ENCODE data around the gene IL4R.
"Not testable (repeated sequence)": the region's sequence is repeated elsewhere in the genome, so short reads cannot be mapped to it uniquely, and the experiment has no call there.

Gene IL4R

DNA sequence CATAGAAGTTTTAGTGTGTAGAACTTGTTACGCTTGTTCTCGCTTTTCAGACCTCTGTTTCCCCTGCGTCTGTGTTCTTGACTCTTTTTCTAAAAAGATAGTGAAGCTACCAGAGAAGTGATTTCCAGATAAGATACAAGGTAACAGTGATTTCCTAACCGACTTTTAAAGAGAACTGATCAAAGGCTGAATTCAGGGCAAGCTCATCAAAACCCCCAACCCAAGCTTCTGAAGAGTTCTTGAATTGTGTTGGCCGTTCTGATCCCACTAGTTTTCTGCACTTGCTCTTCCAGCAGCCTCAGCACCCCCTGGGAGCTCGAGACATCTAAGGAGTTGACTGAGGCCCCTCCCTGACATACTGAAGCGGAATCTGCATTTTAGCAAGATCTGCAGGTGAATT is 32.5 kb upstream of the IL4R start:
- Histone ChIP-seq H3K9ac (ENCODE audit: low read depth, low read length) (no peak overlapping the region), H3K9me3 (ENCODE audit: control insufficient read depth, insufficient read depth, low read length) (no peaks in the 10 kb centered on the region), H3K36me3 (ENCODE audit: insufficient read depth, low read length) (no peaks in the 10 kb centered on the region), H3K4me1 (ENCODE audit: insufficient read depth, low read length) (peaks cover 8% of the 10 kb centered on the region; the same call in 1 of the 2 replicates)

DNA sequence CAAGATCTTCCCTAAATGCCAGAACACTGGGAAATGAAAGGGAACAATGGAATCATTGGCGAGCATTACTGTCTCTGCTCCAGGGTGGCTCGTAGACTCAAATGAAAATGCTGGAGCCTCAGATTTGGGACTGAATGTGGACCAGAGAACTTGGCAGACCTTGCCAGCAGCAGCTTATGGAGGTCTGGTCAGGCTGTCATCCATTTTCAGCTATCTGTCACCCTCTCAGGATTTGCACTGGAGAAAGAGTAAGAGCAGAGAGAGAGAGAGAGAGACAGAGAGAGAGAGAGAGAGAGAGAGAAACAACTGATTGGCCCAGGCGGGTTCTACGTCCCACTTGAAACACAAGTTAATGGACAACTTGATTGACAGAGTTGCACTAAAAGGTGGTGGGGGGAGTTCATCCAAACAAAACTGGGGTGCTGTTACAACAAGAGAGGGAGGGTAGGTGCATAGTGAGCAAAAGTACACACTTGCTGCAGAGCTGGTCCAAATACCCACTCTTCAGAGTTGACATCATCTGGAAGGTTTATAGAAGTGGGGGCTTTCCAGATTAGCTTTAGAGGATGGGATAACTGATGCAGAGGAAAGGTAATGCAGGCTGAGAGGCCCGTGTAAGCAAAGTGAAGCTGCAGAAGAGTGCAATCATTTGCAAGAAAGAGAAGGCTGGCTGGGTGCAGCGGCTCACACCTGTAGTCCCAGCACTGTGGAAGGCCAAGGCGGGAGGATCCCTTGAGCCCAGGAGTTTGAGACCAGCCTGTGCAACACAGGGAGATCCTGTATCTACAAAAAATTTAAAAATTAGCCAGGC is 28.7 kb upstream of the IL4R start:
- Histone ChIP-seq H3K4me1 (ENCODE audit: insufficient read depth, low read length) (peaks cover 9% of the 10 kb centered on the region; the same call in 1 of the 2 replicates), H3K9ac (ENCODE audit: low read depth, low read length) (no peak overlapping the region), H3K36me3 (ENCODE audit: insufficient read depth, low read length) (no peaks in the 10 kb centered on the region), H3K9me3 (ENCODE audit: control insufficient read depth, insufficient read depth, low read length) (no peaks in the 10 kb centered on the region)

DNA sequence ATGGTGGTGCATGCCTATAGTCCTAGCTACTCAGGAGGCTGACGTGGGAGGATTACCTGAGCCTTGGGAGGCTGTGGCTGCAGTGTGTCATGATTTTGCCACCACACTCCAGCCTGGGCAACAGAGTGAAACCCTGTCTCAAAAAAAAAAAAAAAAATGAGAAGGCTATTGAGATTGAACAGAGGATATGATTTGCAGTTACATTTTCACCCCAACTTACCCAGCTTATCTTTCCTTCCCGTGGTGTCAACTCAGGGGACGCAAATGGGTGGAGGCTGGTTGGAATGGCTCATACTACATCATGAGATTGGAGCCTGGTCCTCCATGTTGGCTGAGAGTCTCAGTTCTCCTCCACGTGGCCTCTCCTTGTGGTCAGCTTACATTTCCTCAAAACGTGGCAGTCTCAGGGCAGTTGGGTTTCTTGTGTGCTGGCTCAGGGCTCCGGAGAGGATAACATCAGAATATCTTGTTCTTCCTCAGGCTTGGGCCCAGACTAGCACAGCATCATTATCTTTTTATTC is 28.0 kb upstream of the IL4R start:
- no peaks in the 10 kb centered on the region for H3K9me3 ChIP-seq (ENCODE audit: control insufficient read depth, insufficient read depth, low read length)
- H3K4me1 ChIP-seq (ENCODE audit: insufficient read depth, low read length) = peaks cover 9% of the 10 kb centered on the region; the same call in 1 of the 2 replicates
- no peak overlapping the region for H3K9ac ChIP-seq (ENCODE audit: low read depth, low read length)
- no peaks in the 10 kb centered on the region for H3K36me3 ChIP-seq (ENCODE audit: insufficient read depth, low read length)

DNA sequence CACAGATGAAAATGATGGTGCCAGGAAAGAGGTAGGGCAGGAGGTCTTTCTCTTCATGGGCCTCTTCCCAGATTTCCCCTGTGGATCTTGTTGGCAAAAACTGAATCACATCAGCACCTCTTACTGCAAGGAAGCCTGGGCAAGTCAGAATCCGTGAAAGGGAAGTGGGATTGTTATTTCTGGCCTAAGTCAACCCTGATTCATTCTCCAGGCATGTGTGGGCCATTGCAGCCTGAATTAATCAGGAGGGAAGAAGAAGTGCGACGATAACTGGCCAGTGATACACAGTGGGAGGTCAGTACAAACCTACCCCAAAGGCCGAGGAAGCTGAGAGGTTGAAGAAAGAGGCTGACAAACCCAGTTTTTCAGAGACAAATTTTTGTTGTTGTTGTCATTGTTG is 27.3 kb upstream of the IL4R start:
- Histone ChIP-seq H3K36me3 (ENCODE audit: insufficient read depth, low read length) (no peaks in the 10 kb centered on the region), H3K9ac (ENCODE audit: low read depth, low read length) (no peak overlapping the region), H3K9me3 (ENCODE audit: control insufficient read depth, insufficient read depth, low read length) (no peaks in the 10 kb centered on the region), H3K4me1 (ENCODE audit: insufficient read depth, low read length) (peaks cover 5% of the 10 kb centered on the region; the same call in 1 of the 2 replicates)

DNA sequence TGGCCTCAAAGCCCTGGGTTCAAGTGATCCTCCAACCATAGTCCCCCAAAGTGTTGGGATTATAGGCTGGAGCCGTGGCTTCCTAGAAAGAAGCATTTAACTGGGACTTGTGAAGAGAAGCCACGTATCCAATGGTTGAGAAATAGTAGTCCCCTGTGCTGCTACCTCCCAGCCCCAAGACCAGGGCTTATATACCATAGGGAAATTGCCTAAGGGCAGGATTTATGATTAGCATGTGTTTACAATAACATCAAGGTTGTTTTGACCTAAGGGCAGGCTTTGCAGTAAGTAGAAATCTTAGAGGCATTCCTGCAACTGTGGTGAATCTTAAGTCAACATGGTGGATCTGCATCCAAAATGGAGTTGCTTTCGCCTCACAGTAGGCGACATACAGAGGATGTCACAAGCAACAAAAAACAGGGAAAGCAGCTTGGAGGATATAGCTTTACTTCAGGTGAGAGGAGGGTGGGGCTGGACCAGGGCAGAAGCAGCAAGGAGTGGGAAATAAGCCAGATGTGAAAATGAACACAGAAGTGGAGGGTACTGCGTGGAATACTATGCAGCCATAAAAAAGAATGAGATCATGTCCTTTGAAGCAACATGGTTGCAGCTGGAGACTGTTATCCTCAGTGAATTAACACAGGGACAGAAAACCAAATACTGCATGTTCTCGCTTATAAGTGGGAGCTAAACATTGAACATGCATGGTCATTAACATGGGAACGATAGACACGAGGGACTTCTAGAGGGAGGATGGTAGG is 26.5 kb upstream of the IL4R start:
- no peaks in the 10 kb centered on the region for H3K36me3 ChIP-seq (ENCODE audit: insufficient read depth, low read length)
- no peak overlapping the region for H3K9ac ChIP-seq (ENCODE audit: low read depth, low read length)
- peaks cover 3% of the 10 kb centered on the region; the same call in 1 of the 2 replicates for H3K4me1 ChIP-seq (ENCODE audit: insufficient read depth, low read length)
- no peaks in the 10 kb centered on the region for H3K9me3 ChIP-seq (ENCODE audit: control insufficient read depth, insufficient read depth, low read length)

DNA sequence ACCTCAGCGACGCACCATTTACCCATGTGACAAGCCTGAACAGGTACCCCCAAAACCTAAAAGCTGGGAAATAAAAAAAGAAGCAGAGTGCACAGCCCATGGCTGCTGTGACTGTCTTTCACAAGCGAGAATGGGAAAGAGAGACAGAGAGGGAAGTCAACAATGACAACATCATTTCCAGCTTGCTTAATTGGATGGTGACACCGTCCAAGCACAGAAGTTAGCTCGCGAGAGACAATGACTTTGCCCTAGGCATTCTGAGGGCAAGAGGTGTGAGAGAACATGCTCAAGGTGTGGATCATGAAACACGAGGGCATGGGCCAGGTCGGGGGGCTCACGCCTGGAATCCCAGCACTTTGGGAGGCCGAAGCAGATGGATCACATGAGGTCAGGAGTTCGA is 25.9 kb upstream of the IL4R start:
- Histone ChIP-seq H3K4me1 (ENCODE audit: insufficient read depth, low read length) (peaks cover 3% of the 10 kb centered on the region; the same call in 1 of the 2 replicates), H3K9me3 (ENCODE audit: control insufficient read depth, insufficient read depth, low read length) (no peaks in the 10 kb centered on the region), H3K36me3 (ENCODE audit: insufficient read depth, low read length) (no peaks in the 10 kb centered on the region), H3K9ac (ENCODE audit: low read depth, low read length) (no peak overlapping the region)

DNA sequence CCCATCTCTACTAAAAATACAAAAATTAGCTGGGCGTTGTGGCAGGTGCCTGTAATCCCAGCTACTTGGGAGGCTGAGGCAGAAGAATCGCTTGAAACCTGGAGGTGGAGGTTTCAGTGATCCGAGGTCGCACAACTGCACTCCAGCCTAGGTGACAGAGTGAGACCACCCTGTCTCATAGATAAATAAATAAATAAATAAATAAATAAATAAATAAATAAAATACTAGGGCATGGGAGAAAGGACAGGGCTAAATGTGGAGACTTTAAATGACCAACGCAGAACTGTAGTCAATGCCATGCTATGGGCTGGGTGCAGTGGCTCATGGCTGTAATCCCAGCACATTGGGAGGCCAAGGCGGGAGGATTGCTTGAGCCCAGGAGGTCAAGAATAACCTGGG is 25.5 kb upstream of the IL4R start:
- H3K9me3 ChIP-seq (ENCODE audit: control insufficient read depth, insufficient read depth, low read length); H3K36me3 ChIP-seq (ENCODE audit: insufficient read depth, low read length); H3K4me1 ChIP-seq (ENCODE audit: insufficient read depth, low read length); H3K9ac ChIP-seq (ENCODE audit: low read depth, low read length): not testable (repeated sequence)

DNA sequence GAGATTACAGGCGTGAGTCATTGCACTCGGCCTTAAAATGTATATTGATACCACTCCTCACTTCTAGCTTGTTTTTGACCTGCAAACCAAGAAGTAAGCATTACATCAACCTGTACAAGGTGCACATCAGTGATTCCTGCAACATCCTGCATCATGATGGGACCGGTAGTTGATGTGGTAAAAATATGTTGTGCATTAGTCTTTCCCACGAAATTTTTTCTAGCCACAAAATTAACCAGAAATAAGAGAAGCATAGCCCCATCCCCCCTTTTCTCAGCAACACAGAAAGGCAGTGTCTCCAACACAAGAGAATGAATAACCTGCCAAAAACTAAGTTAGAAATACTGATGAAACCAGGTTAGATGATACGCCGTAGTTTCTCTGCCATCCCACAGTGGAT is 24.1 kb upstream of the IL4R start:
- Histone ChIP-seq H3K9me3 (ENCODE audit: control insufficient read depth, insufficient read depth, low read length) (no peaks in the 10 kb centered on the region), H3K4me1 (ENCODE audit: insufficient read depth, low read length) (peaks cover 3% of the 10 kb centered on the region; the same call in 1 of the 2 replicates), H3K9ac (ENCODE audit: low read depth, low read length) (no peak overlapping the region)

DNA sequence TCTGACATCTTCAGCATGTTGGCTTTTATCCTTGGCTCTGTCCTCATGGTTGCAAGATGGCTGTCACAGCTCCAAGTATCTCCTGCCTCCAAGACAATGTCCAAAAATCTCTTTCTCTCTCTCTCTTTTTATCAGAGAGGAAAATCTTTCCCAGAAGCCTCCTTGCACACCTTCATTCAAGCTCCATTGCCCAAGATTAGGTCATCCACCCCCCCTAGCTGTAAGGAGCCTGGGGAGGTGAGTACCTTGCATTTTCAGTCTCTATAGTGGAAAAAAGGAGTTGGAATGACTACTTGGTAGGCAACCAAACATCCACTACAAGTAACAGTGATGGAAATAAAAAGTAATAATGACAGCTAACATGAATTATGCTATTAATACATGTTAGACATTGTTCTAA is 23.2 kb upstream of the IL4R start:
- no peak overlapping the region for H3K9ac ChIP-seq (ENCODE audit: low read depth, low read length)
- no peaks in the 10 kb centered on the region for H3K9me3 ChIP-seq (ENCODE audit: control insufficient read depth, insufficient read depth, low read length)
- H3K4me1 ChIP-seq (ENCODE audit: insufficient read depth, low read length) = peaks cover 3% of the 10 kb centered on the region; the same call in 1 of the 2 replicates
- no peaks in the 10 kb centered on the region for H3K36me3 ChIP-seq (ENCODE audit: insufficient read depth, low read length)

More for the DNA sequence above, 24.1 kb upstream of the IL4R start:
- H3K36me3 ChIP-seq (ENCODE audit: insufficient read depth, low read length) = no peaks in the 10 kb centered on the region

DNA sequence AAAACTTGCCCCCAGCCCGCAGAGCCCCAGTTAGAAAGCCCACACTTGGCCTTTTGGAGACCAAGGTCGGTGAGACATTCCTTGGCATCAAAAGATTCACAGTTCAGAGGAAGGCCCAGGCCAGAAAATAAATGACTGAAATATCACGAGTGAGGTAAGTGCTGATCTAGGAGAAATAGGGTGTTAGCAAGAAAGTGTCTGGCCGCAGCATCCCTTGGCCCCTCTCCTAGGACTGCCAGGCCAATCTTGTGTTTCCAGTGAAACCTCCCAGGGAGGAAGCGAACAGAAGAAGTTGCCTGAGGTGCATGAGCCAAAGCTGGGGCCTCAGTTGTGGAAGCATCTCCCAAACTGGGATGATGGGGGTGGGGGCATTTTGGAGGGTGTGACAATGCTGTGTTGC is 22.7 kb upstream of the IL4R start:
- Histone ChIP-seq H3K4me1 (ENCODE audit: insufficient read depth, low read length) (peaks cover 2% of the 10 kb centered on the region; the same call in 1 of the 2 replicates), H3K36me3 (ENCODE audit: insufficient read depth, low read length) (no peaks in the 10 kb centered on the region), H3K9me3 (ENCODE audit: control insufficient read depth, insufficient read depth, low read length) (no peaks in the 10 kb centered on the region), H3K9ac (ENCODE audit: low read depth, low read length) (no peak overlapping the region)

DNA sequence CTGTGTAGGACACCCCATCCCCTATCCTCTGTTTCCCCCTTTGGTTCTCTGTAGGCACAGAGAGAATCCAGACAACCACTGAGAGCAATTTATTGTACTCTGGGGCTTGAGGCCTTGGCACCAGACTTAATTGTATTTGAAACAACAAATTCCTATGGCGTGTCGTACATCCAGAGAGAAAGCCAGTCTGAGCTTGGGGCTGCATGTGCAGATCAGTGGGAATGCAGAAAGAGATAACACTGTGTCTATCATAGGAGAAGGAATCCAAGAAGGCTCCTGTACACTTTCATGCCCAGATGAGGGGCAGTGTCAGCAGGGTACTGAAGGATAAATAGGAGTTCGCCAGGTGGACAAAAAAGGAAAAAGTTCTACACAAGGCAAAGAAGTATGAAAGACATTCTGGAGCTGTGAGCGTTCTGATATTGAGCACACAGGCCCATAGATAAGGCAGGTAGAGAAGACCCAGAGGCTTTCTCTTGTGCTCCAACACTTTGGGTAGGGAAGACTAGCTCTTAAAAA is 22.0 kb upstream of the IL4R start:
- H3K9ac ChIP-seq (ENCODE audit: low read depth, low read length) = no peak overlapping the region
- no peaks in the 10 kb centered on the region; the same call in 1 of the 2 replicates for H3K4me1 ChIP-seq (ENCODE audit: insufficient read depth, low read length)
- no peaks in the 10 kb centered on the region for H3K36me3 ChIP-seq (ENCODE audit: insufficient read depth, low read length)
- H3K9me3 ChIP-seq (ENCODE audit: control insufficient read depth, insufficient read depth, low read length) = no peaks in the 10 kb centered on the region

DNA sequence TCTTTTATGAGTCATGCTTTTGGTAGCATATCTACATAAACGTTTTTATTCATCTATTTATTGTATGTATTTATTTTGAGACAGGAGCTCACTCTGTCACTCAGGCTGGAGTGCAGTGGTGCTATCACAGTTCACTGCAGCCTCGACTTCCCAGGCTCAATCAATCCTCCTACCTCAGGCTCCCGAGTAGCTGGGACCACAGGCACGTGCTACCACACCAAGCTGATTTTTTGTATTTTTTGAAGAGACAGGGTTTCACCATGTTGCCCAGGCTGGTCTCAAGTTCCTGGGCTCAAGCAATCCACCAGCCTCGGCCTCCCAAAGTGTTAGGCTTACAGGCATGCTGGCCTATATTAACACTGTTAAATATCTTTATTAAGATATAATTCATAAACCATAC is 20.4 kb upstream of the IL4R start:
- no peaks in the 10 kb centered on the region for H3K4me1 ChIP-seq (ENCODE audit: insufficient read depth, low read length)
- H3K9ac ChIP-seq (ENCODE audit: low read depth, low read length) = no peak overlapping the region
- no peaks in the 10 kb centered on the region for H3K9me3 ChIP-seq (ENCODE audit: control insufficient read depth, insufficient read depth, low read length)
- no peaks in the 10 kb centered on the region for H3K36me3 ChIP-seq (ENCODE audit: insufficient read depth, low read length)

DNA sequence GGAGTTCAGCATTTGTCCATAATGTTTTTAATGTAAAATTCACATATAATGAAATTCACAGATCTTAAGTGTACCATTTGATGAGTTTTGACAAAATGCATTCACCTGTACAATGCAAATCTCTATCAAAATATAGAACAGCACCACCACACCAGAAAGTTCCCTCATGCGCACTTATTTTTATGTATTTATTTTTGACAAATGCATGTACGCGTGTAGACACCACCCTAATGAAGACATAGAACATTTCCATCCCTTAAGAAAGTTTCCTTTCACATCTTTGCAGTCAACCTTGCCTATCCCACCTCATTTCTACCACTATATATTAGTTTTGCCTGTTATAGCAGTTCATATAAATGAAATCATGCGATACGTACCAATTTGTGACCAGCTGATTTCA is 15.6 kb upstream of the IL4R start:
- Histone ChIP-seq H3K9ac (ENCODE audit: low read depth, low read length) (no peak overlapping the region), H3K36me3 (ENCODE audit: insufficient read depth, low read length) (no peaks in the 10 kb centered on the region), H3K9me3 (ENCODE audit: control insufficient read depth, insufficient read depth, low read length) (no peaks in the 10 kb centered on the region), H3K4me1 (ENCODE audit: insufficient read depth, low read length) (no peaks in the 10 kb centered on the region)

DNA sequence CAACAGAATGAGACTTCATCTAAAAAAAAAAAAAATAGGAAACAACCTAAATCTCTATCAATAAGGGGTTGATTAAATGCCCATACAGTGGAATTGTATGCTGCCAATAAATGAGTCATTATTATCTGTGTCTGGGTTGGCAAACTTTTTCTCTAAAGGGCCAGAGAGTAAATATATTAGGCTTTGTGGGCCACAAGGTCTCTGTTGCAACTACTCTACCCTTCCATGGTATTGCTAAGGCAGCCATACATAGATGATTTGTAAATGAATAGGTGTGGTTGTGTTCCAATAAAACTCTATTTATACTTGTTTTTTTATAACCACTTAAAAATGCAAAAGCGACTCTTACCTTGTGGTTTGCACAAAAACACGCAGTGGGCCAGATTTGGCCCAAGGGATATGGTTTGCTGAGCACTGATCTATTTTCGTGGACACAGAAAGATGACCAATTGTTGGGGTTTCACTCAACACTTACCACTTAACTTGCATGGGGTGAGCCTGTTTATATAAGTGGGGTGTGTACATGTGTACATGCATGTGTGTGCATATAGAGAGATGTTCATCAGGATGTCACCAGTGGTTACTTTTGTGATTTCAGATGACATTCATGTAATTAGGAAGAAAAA is 12.4 kb upstream of the IL4R start:
- Histone ChIP-seq H3K9ac (ENCODE audit: low read depth, low read length) (no peak overlapping the region), H3K36me3 (ENCODE audit: insufficient read depth, low read length) (no peaks in the 10 kb centered on the region), H3K4me1 (ENCODE audit: insufficient read depth, low read length) (no peaks in the 10 kb centered on the region), H3K9me3 (ENCODE audit: control insufficient read depth, insufficient read depth, low read length) (no peaks in the 10 kb centered on the region)

All from ES-I3 (cell line).